Measurements from ENCODE around the gene PHF21A.
"Not testable (repeated sequence)": the region's sequence is repeated elsewhere in the genome, so short reads cannot be mapped to it uniquely, and the experiment has no call there.

The PHF21A gene

DNA sequence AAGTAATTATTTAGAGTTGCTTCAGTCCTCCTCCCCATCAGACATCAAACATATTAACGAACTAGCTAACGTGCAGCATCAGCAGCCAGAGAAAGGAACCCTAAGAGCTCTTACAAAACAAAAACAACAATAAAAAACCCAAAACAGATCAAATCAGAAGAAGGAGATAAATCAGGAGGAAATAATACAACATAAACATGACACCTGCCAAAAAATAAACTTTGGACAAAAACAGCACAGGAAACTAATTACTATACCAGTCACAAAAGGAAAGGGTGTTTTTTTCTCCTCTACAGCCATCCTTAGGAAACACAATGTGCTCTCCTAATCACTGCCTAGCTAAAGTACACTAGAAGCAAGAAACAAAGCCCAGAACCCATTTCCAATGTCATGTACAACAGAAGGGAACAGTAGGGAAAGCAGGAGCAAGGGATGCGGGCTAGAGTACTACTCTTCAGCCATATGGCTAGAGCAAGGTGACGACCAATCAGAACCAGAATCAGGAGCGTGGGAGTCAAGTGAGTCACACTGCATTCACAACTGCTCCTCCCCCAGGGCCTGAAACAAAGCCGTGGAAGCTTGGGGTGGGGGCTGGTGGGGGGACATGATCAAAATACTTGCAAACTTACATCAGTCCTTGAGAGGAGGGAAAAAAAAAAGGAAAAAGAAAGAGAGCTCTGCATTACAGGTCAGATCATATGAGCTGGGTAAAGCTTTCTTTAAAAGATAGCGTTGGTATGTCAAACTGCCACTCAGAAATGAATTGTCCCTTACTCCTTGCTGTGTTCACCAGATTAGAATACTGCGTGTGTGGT is 138.4 kb downstream of the PHF21A start:
- Mint-ChIP-seq H3K4me1 (peaks cover 42% of the 10 kb centered on the region), H3K4me3 (no peak overlapping the region), H3K36me3 (ENCODE audit: insufficient read depth) (peaks cover 26% of the 10 kb centered on the region), H3K27ac (ENCODE audit: low read depth) (peak overlapping the region; percentile 14), H3K27me3 (no peaks in the 10 kb centered on the region), H3K9me3 (no peaks in the 10 kb centered on the region)
- no peak for ATAC-seq (replicated peaks; ENCODE audit: extremely low read depth, poor library complexity, severe bottlenecking)
- no peak for DNase-seq (ENCODE audit: low spot score in 2 of 2)

DNA sequence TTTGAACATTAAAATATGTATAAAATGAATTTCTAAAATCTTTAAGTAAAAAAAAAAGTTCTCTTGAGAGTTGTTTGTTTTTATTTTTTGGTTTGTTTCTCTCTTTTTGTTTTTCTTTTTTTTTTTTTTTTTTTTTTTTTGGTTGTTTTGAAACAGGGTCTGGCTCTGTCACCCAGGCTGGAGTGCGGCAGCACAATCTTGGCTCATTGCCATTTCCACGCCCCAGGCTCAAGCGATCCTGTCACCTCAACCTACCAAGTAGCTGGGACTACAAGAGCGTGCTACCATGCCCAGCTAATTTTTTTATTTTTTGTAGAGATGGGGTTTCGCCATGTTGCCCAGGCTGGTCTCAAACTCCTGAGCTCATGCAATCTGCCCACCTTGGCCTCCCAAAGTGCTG is 139.4 kb downstream of the PHF21A start:
- DNase-seq (ENCODE audit: low spot score in 2 of 2) = not testable (repeated sequence)

GRCh38 chr11:45974806-45975205 is 146.4 kb downstream of the PHF21A start:
- no peaks in the 10 kb centered on the region for H3K27me3 Mint-ChIP-seq

More for the DNA sequence above, 139.4 kb downstream of the PHF21A start:
- peak overlapping the region; percentile 41 for H3K27ac Mint-ChIP-seq (ENCODE audit: low read depth)
- H3K4me3 Mint-ChIP-seq; H3K27me3 Mint-ChIP-seq; ATAC-seq (replicated peaks; ENCODE audit: extremely low read depth, poor library complexity, severe bottlenecking); H3K9me3 Mint-ChIP-seq: not testable (repeated sequence)
- H3K4me1 Mint-ChIP-seq = peaks cover 42% of the 10 kb centered on the region
- peaks cover 34% of the 10 kb centered on the region for H3K36me3 Mint-ChIP-seq (ENCODE audit: insufficient read depth)

DNA sequence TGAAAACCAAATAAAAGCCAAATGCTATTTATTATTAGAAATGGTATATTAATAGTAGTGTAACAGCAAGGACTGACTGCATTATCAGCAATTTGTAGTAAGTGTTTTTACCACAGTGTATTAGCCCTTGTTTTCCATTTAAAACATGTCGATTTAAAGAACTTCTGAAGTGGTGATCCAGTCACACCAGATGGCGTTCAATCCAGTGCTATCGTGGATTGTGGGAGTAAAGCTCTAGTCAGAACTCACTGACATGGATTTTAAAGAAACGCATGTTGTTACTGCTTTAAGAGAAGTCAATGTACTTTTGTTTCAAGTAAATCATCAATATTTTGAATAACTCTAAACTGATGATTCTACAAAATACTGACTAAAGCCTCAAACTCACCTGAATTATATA is 147.7 kb downstream of the PHF21A start:
- Mint-ChIP-seq H3K9me3 (no peaks in the 10 kb centered on the region), H3K4me3 (no peak overlapping the region), H3K27me3 (no peaks in the 10 kb centered on the region), H3K4me1 (no peaks in the 10 kb centered on the region), H3K36me3 (ENCODE audit: insufficient read depth) (peaks cover 40% of the 10 kb centered on the region), H3K27ac (ENCODE audit: low read depth) (no peak overlapping the region)
- ATAC-seq (replicated peaks; ENCODE audit: extremely low read depth, poor library complexity, severe bottlenecking) = no peak
- no peak for DNase-seq (ENCODE audit: low spot score in 2 of 2)

More at GRCh38 chr11:45974806-45975205, 146.4 kb downstream of the PHF21A start:
- no peak for DNase-seq (ENCODE audit: low spot score in 2 of 2)
- no peaks in the 10 kb centered on the region for H3K9me3 Mint-ChIP-seq
- H3K36me3 Mint-ChIP-seq (ENCODE audit: insufficient read depth) = peaks cover 43% of the 10 kb centered on the region
- H3K27ac Mint-ChIP-seq (ENCODE audit: low read depth) = no peak overlapping the region
- no peak overlapping the region for H3K4me3 Mint-ChIP-seq
- peaks cover 5% of the 10 kb centered on the region for H3K4me1 Mint-ChIP-seq
- ATAC-seq (replicated peaks; ENCODE audit: extremely low read depth, poor library complexity, severe bottlenecking) = no peak

- H3K4me1 Mint-ChIP-seq = no peaks in the 10 kb centered on the region
- H3K27ac Mint-ChIP-seq (ENCODE audit: low read depth) = no peak overlapping the region
- ATAC-seq (replicated peaks; ENCODE audit: extremely low read depth, poor library complexity, severe bottlenecking) (no peak), DNase-seq (ENCODE audit: low spot score in 2 of 2) (no peak)
- no peaks in the 10 kb centered on the region for H3K27me3 Mint-ChIP-seq
- H3K4me3 Mint-ChIP-seq = no peak overlapping the region
- no peaks in the 10 kb centered on the region for H3K9me3 Mint-ChIP-seq
- peaks cover 29% of the 10 kb centered on the region for H3K36me3 Mint-ChIP-seq (ENCODE audit: insufficient read depth)
Observed at GRCh38 chr11:45968901-45969300, 152.4 kb downstream of the PHF21A start.

- Mint-ChIP-seq H3K36me3 (ENCODE audit: insufficient read depth) (peaks cover 38% of the 10 kb centered on the region), H3K4me1 (no peaks in the 10 kb centered on the region), H3K27ac (ENCODE audit: low read depth) (no peak overlapping the region), H3K9me3 (no peaks in the 10 kb centered on the region), H3K4me3 (no peak overlapping the region), H3K27me3 (no peaks in the 10 kb centered on the region)
- ATAC-seq (replicated peaks; ENCODE audit: extremely low read depth, poor library complexity, severe bottlenecking) (no peak), DNase-seq (ENCODE audit: low spot score in 2 of 2) (no peak)
Observed at GRCh38 chr11:45967506-45967905, 153.7 kb downstream of the PHF21A start.

DNA sequence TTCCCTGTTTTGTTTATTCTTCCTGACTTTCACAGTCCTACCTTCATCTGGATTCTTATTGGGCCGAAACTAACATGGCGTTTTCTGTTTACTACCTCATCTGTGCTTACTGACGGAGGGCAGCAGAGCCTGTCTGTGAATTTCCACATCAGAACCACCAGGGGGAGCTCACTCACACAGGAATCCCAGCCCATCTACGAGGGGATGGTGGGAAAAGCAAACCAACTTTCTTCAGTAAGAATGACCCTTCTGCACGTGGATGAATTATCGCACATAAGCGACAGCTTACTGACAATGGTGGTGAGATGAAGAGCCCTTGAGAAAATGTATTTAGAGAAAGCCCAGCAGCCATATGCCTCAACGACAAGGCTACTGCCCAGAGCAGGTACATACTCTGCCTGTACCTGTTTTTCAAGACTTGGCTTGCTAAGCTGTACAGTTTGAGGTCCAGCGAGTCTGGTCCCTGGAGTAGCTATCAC is 156.3 kb downstream of the PHF21A start:
- H3K36me3 Mint-ChIP-seq (ENCODE audit: insufficient read depth) = peaks cover 41% of the 10 kb centered on the region
- ATAC-seq (replicated peaks; ENCODE audit: extremely low read depth, poor library complexity, severe bottlenecking) = peak; percentile 86

GRCh38 chr11:45961751-45962240 is 159.5 kb downstream of the PHF21A start:
- no peak overlapping the region for H3K27ac Mint-ChIP-seq (ENCODE audit: low read depth)
- ATAC-seq (replicated peaks; ENCODE audit: extremely low read depth, poor library complexity, severe bottlenecking) (no peak), DNase-seq (ENCODE audit: low spot score in 2 of 2) (no peak)
- no peaks in the 10 kb centered on the region for H3K9me3 Mint-ChIP-seq
- peaks cover 29% of the 10 kb centered on the region for H3K36me3 Mint-ChIP-seq (ENCODE audit: insufficient read depth)
- no peak overlapping the region for H3K4me3 Mint-ChIP-seq
- H3K27me3 Mint-ChIP-seq = no peaks in the 10 kb centered on the region
- peaks cover 21% of the 10 kb centered on the region for H3K4me1 Mint-ChIP-seq

More for the DNA sequence above, 156.3 kb downstream of the PHF21A start:
- H3K9me3 Mint-ChIP-seq = no peaks in the 10 kb centered on the region
- no peak overlapping the region for H3K4me3 Mint-ChIP-seq
- peak; percentile 35 to 47 for DNase-seq (ENCODE audit: low spot score in 2 of 2)
- no peak overlapping the region for H3K27ac Mint-ChIP-seq (ENCODE audit: low read depth)
- no peaks in the 10 kb centered on the region for H3K27me3 Mint-ChIP-seq
- H3K4me1 Mint-ChIP-seq = peaks cover under 1% of the 10 kb centered on the region

DNA sequence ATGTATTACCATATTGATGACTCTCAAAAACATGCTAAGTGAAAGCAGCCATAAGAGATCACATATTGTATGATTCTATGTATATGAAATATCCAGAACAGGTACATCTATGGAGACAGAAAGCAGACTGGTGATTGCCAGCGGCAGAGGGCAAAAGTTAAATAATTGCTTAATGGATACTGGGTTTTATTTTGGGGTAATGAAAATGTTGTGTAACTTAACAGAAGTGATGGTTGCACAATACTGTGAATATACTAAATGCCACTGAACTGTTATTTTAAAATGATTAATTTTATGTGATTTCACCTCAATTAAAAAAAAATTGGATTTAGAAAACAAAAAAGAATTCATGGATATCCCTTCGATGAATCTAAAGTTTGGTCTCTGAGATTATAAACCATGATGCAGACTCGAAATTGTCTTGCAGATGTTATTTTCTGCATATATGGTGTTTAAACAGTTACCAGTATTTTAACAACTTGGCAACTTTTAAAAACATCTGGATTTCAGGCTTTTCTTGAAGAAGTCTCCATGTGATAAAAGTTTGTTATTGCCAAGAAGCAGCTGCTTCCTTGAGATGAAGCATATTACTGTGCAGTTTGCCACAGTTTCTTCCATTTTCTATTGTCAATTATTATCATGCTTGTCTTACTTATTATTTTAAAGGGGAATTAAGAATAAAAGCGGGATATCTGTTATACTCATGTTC is 160.7 kb downstream of the PHF21A start:
- H3K27ac Mint-ChIP-seq (ENCODE audit: low read depth) = no peak overlapping the region
- H3K4me1 Mint-ChIP-seq = peaks cover 26% of the 10 kb centered on the region
- DNase-seq (ENCODE audit: low spot score in 2 of 2) (no peak), ATAC-seq (replicated peaks; ENCODE audit: extremely low read depth, poor library complexity, severe bottlenecking) (no peak)
- peaks cover 29% of the 10 kb centered on the region for H3K36me3 Mint-ChIP-seq (ENCODE audit: insufficient read depth)
- H3K27me3 Mint-ChIP-seq = no peaks in the 10 kb centered on the region
- no peaks in the 10 kb centered on the region for H3K9me3 Mint-ChIP-seq
- H3K4me3 Mint-ChIP-seq = no peak overlapping the region

DNA sequence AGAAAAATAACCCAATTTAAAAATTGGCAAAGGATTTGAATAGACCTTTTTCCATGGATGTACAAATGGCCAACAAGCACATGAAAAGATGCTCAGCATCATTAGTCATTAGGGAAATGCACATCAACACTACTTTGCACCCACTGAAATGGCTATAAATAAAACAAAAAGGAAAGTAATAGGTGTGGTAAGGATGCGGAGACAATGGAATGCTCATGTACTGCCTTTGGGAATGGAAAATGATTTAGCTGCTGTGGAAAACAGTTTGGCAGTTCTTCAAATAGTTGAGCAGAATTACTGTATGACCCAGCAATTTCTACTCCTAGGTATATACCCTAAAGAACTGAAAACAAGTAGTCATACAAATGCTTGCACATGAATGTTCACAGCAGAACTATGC is 161.4 kb downstream of the PHF21A start:
- Mint-ChIP-seq H3K27ac (ENCODE audit: low read depth) (no peak overlapping the region), H3K9me3 (no peaks in the 10 kb centered on the region), H3K27me3 (no peaks in the 10 kb centered on the region), H3K36me3 (ENCODE audit: insufficient read depth) (peaks cover 33% of the 10 kb centered on the region), H3K4me3 (no peak overlapping the region), H3K4me1 (peaks cover 26% of the 10 kb centered on the region)
- ATAC-seq (replicated peaks; ENCODE audit: extremely low read depth, poor library complexity, severe bottlenecking) = no peak
- DNase-seq (ENCODE audit: low spot score in 2 of 2) = no peak

GRCh38 chr11:45949992-45950407 is 171.3 kb downstream of the PHF21A start:
- H3K9me3 Mint-ChIP-seq = no peaks in the 10 kb centered on the region
- H3K27me3 Mint-ChIP-seq = no peaks in the 10 kb centered on the region
- H3K36me3 Mint-ChIP-seq (ENCODE audit: insufficient read depth) = peaks cover 67% of the 10 kb centered on the region
- DNase-seq (ENCODE audit: low spot score in 2 of 2) (no peak), ATAC-seq (replicated peaks; ENCODE audit: extremely low read depth, poor library complexity, severe bottlenecking) (no peak)
- H3K4me3 Mint-ChIP-seq = no peak overlapping the region
- no peak overlapping the region for H3K27ac Mint-ChIP-seq (ENCODE audit: low read depth)
- H3K4me1 Mint-ChIP-seq = no peaks in the 10 kb centered on the region

- DNase-seq (ENCODE audit: low spot score in 2 of 2) (no peak), ATAC-seq (replicated peaks; ENCODE audit: extremely low read depth, poor library complexity, severe bottlenecking) (no peak)
- Mint-ChIP-seq H3K36me3 (ENCODE audit: insufficient read depth) (peaks cover 72% of the 10 kb centered on the region), H3K27ac (ENCODE audit: low read depth) (no peak overlapping the region), H3K9me3 (no peaks in the 10 kb centered on the region), H3K4me1 (no peaks in the 10 kb centered on the region), H3K4me3 (no peak overlapping the region), H3K27me3 (no peaks in the 10 kb centered on the region)
Observed at GRCh38 chr11:45948356-45948755, 172.9 kb downstream of the PHF21A start.

DNA sequence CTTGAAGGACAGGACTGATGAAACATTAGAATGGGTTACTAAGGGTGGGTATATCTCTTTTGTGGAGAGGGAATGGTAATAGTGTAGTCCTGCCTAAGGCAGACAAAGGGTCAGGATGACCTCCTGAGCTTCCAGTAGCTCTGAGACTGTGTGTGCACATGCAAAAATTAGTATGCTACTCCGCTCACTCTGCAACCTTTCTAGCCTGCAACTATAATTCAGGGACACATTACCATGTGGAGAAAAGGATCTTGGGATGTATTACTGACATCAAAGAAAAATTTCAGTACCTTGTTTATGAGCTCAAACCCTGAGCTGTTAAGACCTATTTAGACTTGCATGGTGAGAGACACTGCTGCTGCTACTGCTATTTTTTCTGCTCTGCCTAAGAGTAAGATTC is 173.4 kb downstream of the PHF21A start:
- Mint-ChIP-seq H3K9me3 (no peaks in the 10 kb centered on the region), H3K27me3 (no peaks in the 10 kb centered on the region), H3K4me3 (no peak overlapping the region), H3K4me1 (no peaks in the 10 kb centered on the region), H3K36me3 (ENCODE audit: insufficient read depth) (peaks cover 71% of the 10 kb centered on the region), H3K27ac (ENCODE audit: low read depth) (no peak overlapping the region)
- ATAC-seq (replicated peaks; ENCODE audit: extremely low read depth, poor library complexity, severe bottlenecking) (no peak), DNase-seq (ENCODE audit: low spot score in 2 of 2) (no peak)
